22Rv1 (cell line): ENCODE measurements around the gene CTCF.

Experiments used
- ZFX ChIP-seq: fragments of 450-650 bp; IDR thresholded peaks from 2 replicates; pipeline ENCODE4 v1.6.1; 2017; ENCODE audit warnings: antibody characterized with exemption, borderline replicate concordance
- TF ChIP-seq, protein P1 (sequence below): fragments of 450-650 bp; IDR thresholded peaks from 2 replicates; pipeline ENCODE4 v1.5.1; 2017; ENCODE audit warnings: mild to moderate bottlenecking

DNA sequence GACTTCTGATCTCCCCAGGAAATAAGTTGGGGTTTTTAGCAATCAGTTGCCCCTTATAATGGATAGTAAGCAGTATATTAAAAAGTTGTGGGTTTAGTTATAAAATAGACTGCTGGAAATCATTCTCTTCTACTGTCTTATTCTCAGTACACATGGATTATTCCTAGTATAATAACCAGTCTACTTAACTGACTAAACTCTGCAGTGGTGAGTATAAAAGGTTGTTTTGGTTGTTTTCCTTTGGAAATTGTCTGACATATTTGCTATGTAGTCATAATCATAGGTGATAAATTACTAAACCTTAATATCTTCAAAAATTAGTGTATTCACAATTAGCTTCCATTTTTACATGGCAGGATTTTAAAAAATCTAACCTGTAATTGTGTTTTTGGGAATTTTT, 31.4 kb downstream of the CTCF start:
- TF ChIP-seq, protein P1, sequence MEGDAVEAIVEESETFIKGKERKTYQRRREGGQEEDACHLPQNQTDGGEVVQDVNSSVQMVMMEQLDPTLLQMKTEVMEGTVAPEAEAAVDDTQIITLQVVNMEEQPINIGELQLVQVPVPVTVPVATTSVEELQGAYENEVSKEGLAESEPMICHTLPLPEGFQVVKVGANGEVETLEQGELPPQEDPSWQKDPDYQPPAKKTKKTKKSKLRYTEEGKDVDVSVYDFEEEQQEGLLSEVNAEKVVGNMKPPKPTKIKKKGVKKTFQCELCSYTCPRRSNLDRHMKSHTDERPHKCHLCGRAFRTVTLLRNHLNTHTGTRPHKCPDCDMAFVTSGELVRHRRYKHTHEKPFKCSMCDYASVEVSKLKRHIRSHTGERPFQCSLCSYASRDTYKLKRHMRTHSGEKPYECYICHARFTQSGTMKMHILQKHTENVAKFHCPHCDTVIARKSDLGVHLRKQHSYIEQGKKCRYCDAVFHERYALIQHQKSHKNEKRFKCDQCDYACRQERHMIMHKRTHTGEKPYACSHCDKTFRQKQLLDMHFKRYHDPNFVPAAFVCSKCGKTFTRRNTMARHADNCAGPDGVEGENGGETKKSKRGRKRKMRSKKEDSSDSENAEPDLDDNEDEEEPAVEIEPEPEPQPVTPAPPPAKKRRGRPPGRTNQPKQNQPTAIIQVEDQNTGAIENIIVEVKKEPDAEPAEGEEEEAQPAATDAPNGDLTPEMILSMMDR: no peak
- TF ChIP-seq ZFX: no peak
